GM19023 (cell line): ENCODE data around the gene DGLUCY.
"Not testable (repeated sequence)": the region's sequence is repeated elsewhere in the genome, so short reads cannot be mapped to it uniquely, and the experiment has no call there.

ENCODE experiments used
- ATAC-seq: cut with Tn5 transposase; IDR thresholded peaks from one replicate; pipeline ENCODE4 v1.9.1; 2021; ENCODE audit warnings: mild to moderate bottlenecking, moderate library complexity; ENCODE audit not compliant: unreplicated experiment

The DGLUCY gene

GRCh38 chr14:91108941-91109611, 4.8 kb upstream of the DGLUCY start:
- ATAC-seq, result no peak

- no peak for ATAC-seq
Measured at GRCh38 chr14:91111443-91111842, 2.4 kb upstream of the DGLUCY start.

GRCh38 chr14:91112194-91112593, 1.7 kb upstream of the DGLUCY start:
- ATAC-seq, result no peak

GRCh38 chr14:91114079-91115065, 499 bp downstream of the DGLUCY start:
- peak; percentile 82 for ATAC-seq

- ATAC-seq, result no peak
Measured at GRCh38 chr14:91115986-91116770, 2.3 kb downstream of the DGLUCY start.

GRCh38 chr14:91116913-91117588, 3.2 kb downstream of the DGLUCY start:
- ATAC-seq, result no peak

GRCh38 chr14:91117960-91118359, 4.1 kb downstream of the DGLUCY start:
- ATAC-seq, result no peak

GRCh38 chr14:91118511-91119068, 4.7 kb downstream of the DGLUCY start:
- ATAC-seq, result no peak

GRCh38 chr14:91119556-91120311, 5.9 kb downstream of the DGLUCY start:
- ATAC-seq, result no peak

GRCh38 chr14:91123201-91123600, 9.3 kb downstream of the DGLUCY start:
- no peak for ATAC-seq

- ATAC-seq, result not testable (repeated sequence)
Measured at GRCh38 chr14:91124406-91125270, 10.8 kb downstream of the DGLUCY start.

GRCh38 chr14:91125271-91125660, 11.4 kb downstream of the DGLUCY start:
- no peak for ATAC-seq

GRCh38 chr14:91125801-91126200, 11.9 kb downstream of the DGLUCY start:
- ATAC-seq, result no peak

GRCh38 chr14:91126761-91127160, 12.9 kb downstream of the DGLUCY start:
- ATAC-seq, result no peak

GRCh38 chr14:91127401-91127801, 13.5 kb downstream of the DGLUCY start:
- no peak for ATAC-seq

GRCh38 chr14:91127924-91128323, 14.1 kb downstream of the DGLUCY start:
- no peak for ATAC-seq

GRCh38 chr14:91128699-91129098, 14.8 kb downstream of the DGLUCY start:
- ATAC-seq, result no peak

- ATAC-seq, result no peak
Measured at GRCh38 chr14:91129261-91129660, 15.4 kb downstream of the DGLUCY start.

GRCh38 chr14:91135039-91135438, 21.2 kb downstream of the DGLUCY start:
- ATAC-seq, result no peak
